IMR-90 (cell line): ENCODE data around the gene MISP3. TPM values are rescaled to one million over a fixed set of nuclear protein-coding genes. Genes with fewer than 3 reads are reported as not detected.

Source experiments
- ATAC-seq: fragments of 200-7000 bp; cut with Tn5 transposase; 2 replicates; pipeline ENCODE4 v1.9.1; 2020; ENCODE audit warnings: low read depth, mild to moderate bottlenecking, moderate library complexity
- BruUV-seq: library from RNA; stranded (reverse); fragments of 400-500 nt; replicated peaks from 2 replicates; lab custom pipeline; 2021; lab: Mats Ljungman, UMichigan
- CTCF ChIA-PET: fragments of 300-600 bp; formaldehyde crosslinking; extraction: SDS; loops from one replicate; lab custom pipeline; 2021; ENCODE audit warnings: antibody characterized with exemption; lab: Yijun Ruan, JAX
- POLR2A ChIA-PET: fragments of 300-600 bp; sonication (Branson Sonifier 250); formaldehyde crosslinking; loops from one replicate; lab custom pipeline; 2022; ENCODE audit warnings: antibody characterized with exemption; ENCODE audit not compliant: unreplicated experiment; lab: Charles Lee
- DNase-seq: peaks from one replicate; pipeline ENCODE4 v3.0.0; 2013
- H2AFZ ChIP-seq: replicated peaks from 2 replicates; pipeline ENCODE3; 2013; ENCODE audit warnings: low read length, mild to moderate bottlenecking; ENCODE audit not compliant: poor library complexity
- H2AK5ac ChIP-seq: 2 replicates; pipeline ENCODE4 v1.6.1; 2013; ENCODE audit warnings: low read depth, low read length, inconsistent platforms
- H2AK9ac ChIP-seq: replicated peaks from 2 replicates; pipeline ENCODE3; 2013; ENCODE audit warnings: mild to moderate bottlenecking, low read depth, low read length, moderate library complexity; ENCODE audit not compliant: poor library complexity
- H2BK120ac ChIP-seq: 2 replicates; pipeline ENCODE4 v1.6.1; 2013; ENCODE audit warnings: low read depth, low read length, inconsistent platforms
- H2BK15ac ChIP-seq: 3 replicates; pipeline ENCODE4 v1.6.1; 2013; ENCODE audit warnings: low read depth, low read length, inconsistent platforms
- H2BK20ac ChIP-seq: 2 replicates; pipeline ENCODE4 v1.6.1; 2013; ENCODE audit warnings: low read depth, mild to moderate bottlenecking, inconsistent platforms, low read length, moderate library complexity
- H2BK5ac ChIP-seq: 2 replicates; pipeline ENCODE4 v1.6.1; 2013; ENCODE audit warnings: mild to moderate bottlenecking, low read depth, low read length, inconsistent platforms; ENCODE audit not compliant: poor library complexity, severe bottlenecking
- H3K14ac ChIP-seq: replicated peaks from 2 replicates; pipeline ENCODE4 v1.6.1; 2013; ENCODE audit warnings: low read depth, low read length, inconsistent platforms
- H3K18ac ChIP-seq: 2 replicates; pipeline ENCODE4 v1.6.1; 2013; ENCODE audit warnings: low read depth, low read length, control low read depth
- H3K23ac ChIP-seq: 2 replicates; pipeline ENCODE4 v1.6.1; 2013; ENCODE audit warnings: low read depth, low read length, inconsistent platforms
- H3K27ac ChIP-seq: 2 replicates; pipeline ENCODE4 v1.5.1; 2013; ENCODE audit warnings: mild to moderate bottlenecking, control low read depth, low read length; ENCODE audit not compliant: insufficient read depth
- H3K27me3 ChIP-seq: 2 replicates; pipeline ENCODE4 v1.6.1; 2013; ENCODE audit warnings: low read length; ENCODE audit not compliant: control insufficient read depth, insufficient read depth
- H3K36me3 ChIP-seq: 2 replicates; pipeline ENCODE4 v1.6.1; 2013; ENCODE audit warnings: low read length, mixed read lengths; ENCODE audit not compliant: control insufficient read depth, insufficient read depth
- H3K4ac ChIP-seq: 2 replicates; pipeline ENCODE4 v1.6.1; 2013; ENCODE audit warnings: low read depth, low read length, inconsistent platforms
- H3K4me1 ChIP-seq: 2 replicates; pipeline ENCODE4 v1.6.1; 2013; ENCODE audit warnings: low read length, mixed read lengths; ENCODE audit not compliant: control insufficient read depth, insufficient read depth
- H3K4me2 ChIP-seq: 2 replicates; pipeline ENCODE4 v1.6.1; 2013; ENCODE audit warnings: low read depth, mild to moderate bottlenecking, control low read depth, low read length, moderate library complexity
- H3K4me3 ChIP-seq: 2 replicates; pipeline ENCODE4 v1.5.1; 2013; ENCODE audit warnings: low read depth, mild to moderate bottlenecking, control low read depth, low read length, moderate library complexity; ENCODE audit not compliant: insufficient read depth
- H3K56ac ChIP-seq: 2 replicates; pipeline ENCODE4 v1.6.1; 2013; ENCODE audit warnings: low read length, inconsistent platforms; ENCODE audit not compliant: insufficient read depth; ENCODE audit errors: extremely low read depth
- H3K79me1 ChIP-seq, 2 experiments: 2 replicates each; pipeline ENCODE4 v1.6.1; 2013; ENCODE audit warnings: low read length in 2 of 2, inconsistent platforms in 1 of 2, low read depth in 1 of 2
- H3K9ac ChIP-seq: 2 replicates; pipeline ENCODE4 v1.6.1; 2013; ENCODE audit warnings: low read depth, low read length, control low read depth
- H3K9me1 ChIP-seq: 2 replicates; pipeline ENCODE4 v1.6.1; 2013; ENCODE audit warnings: low read length, inconsistent platforms; ENCODE audit not compliant: insufficient read depth
- H3K9me3 ChIP-seq: 2 replicates; pipeline ENCODE4 v1.6.1; 2013; ENCODE audit warnings: low read length; ENCODE audit not compliant: control insufficient read depth, insufficient read depth
- H4K20me1 ChIP-seq: 2 replicates; pipeline ENCODE4 v1.6.1; 2013; ENCODE audit warnings: low read length, inconsistent platforms; ENCODE audit not compliant: insufficient read depth
- H4K5ac ChIP-seq: 2 replicates; pipeline ENCODE4 v1.6.1; 2013; ENCODE audit warnings: mild to moderate bottlenecking, low read depth, low read length, control low read depth
- H4K8ac ChIP-seq, 2 experiments: 2 replicates each; pipeline ENCODE4 v1.6.1; 2013; ENCODE audit warnings: low read depth in 2 of 2, low read length in 2 of 2, control low read depth in 1 of 2, inconsistent platforms in 1 of 2
- H4K91ac ChIP-seq: 2 replicates; pipeline ENCODE4 v1.6.1; 2013; ENCODE audit warnings: low read depth, low read length, inconsistent platforms; ENCODE audit not compliant: insufficient read depth
- BHLHE40 ChIP-seq: fragments of 150-350 bp; IDR thresholded peaks from 2 replicates; pipeline ENCODE4 v1.6.1; 2016; ENCODE audit warnings: mild to moderate bottlenecking, low read depth, low read length
- CEBPB ChIP-seq: IDR thresholded peaks from 2 replicates; pipeline ENCODE4 v1.6.1; 2012; ENCODE audit warnings: low read depth, low read length, improper control_type of control experiment
- CHD1 ChIP-seq: IDR thresholded peaks from 2 replicates; pipeline ENCODE4 v1.6.1; 2012; ENCODE audit warnings: low read depth, low read length, improper control_type of control experiment
- CTCF ChIP-seq: conservative IDR thresholded peaks from 2 replicates; pipeline ENCODE4 v1.5.1; 2012; ENCODE audit warnings: mild to moderate bottlenecking, low read depth, low read length, improper control_type of control experiment
- ELK1 ChIP-seq: fragments of 150-350 bp; IDR thresholded peaks from 2 replicates; pipeline ENCODE4 v1.6.1; 2016; ENCODE audit warnings: low read depth, mild to moderate bottlenecking, low read length, moderate library complexity, borderline replicate concordance
- MAFK ChIP-seq: IDR thresholded peaks from 2 replicates; pipeline ENCODE4 v1.6.1; 2012; ENCODE audit warnings: low read depth, low read length, improper control_type of control experiment
- MAZ ChIP-seq: IDR thresholded peaks from 2 replicates; pipeline ENCODE4 v1.6.1; 2012; ENCODE audit warnings: low read depth, mild to moderate bottlenecking, low read length, improper control_type of control experiment, moderate library complexity, borderline replicate concordance
- MXI1 ChIP-seq: IDR thresholded peaks from 2 replicates; pipeline ENCODE4 v1.6.1; 2012; ENCODE audit warnings: low read depth, mild to moderate bottlenecking, low read length, moderate library complexity, borderline replicate concordance
- NFE2L2 ChIP-seq: fragments of 150-350 bp; IDR thresholded peaks from 2 replicates; pipeline ENCODE4 v1.6.1; 2016; ENCODE audit warnings: low read depth, mild to moderate bottlenecking, low read length
- POLR2A ChIP-seq: IDR thresholded peaks from 2 replicates; pipeline ENCODE4 v1.6.1; 2012; ENCODE audit warnings: mild to moderate bottlenecking, low read depth, low read length
- RAD21 ChIP-seq: IDR thresholded peaks from 2 replicates; pipeline ENCODE4 v1.6.1; 2012; ENCODE audit warnings: low read length, improper control_type of control experiment
- RFX5 ChIP-seq: IDR thresholded peaks from 2 replicates; pipeline ENCODE4 v1.8.0; 2012; ENCODE audit warnings: low read depth, mild to moderate bottlenecking, low read length, moderate library complexity
- SMC3 ChIP-seq: fragments of 150-350 bp; IDR thresholded peaks from 2 replicates; pipeline ENCODE4 v1.6.1; 2016; ENCODE audit warnings: low read depth, mild to moderate bottlenecking, antibody characterized with exemption, low read length, moderate library complexity
- USF2 ChIP-seq: fragments of 150-350 bp; IDR thresholded peaks from 2 replicates; pipeline ENCODE4 v1.6.1; 2017; ENCODE audit warnings: mild to moderate bottlenecking, antibody characterized with exemption, low read length, low read depth
- WGBS, 2 experiments: methylation state at CpG; one replicate each; pipeline versions ENCODE4 v1.1.5 to v1.1.7; 2013; ENCODE audit warnings: missing lambda C conversion rate in 2 of 2; ENCODE audit not compliant: insufficient read length in 1 of 2; ENCODE audit errors: extremely low coverage in 2 of 2; 5-methylcytosine and 5-hydroxymethylcytosine counted together
- dilution Hi-C: fragments of 300-500 bp; cut with HindIII; formaldehyde crosslinking; loops from one replicate; pipeline ENCODE4 v1.14.3; 2018; ENCODE audit warnings: low sequenced_read_pairs; ENCODE audit not compliant: unreplicated experiment
- in situ Hi-C: fragments of 300-500 bp; cut with MboI; formaldehyde crosslinking; loops from 3 replicates; pipeline ENCODE4 v1.14.3; 2019; ENCODE audit warnings: low sequenced_read_pairs, inconsistent platforms, mixed read lengths
- intact Hi-C: fragments of 100-400 bp; cut with micrococcal nuclease; formaldehyde crosslinking; loops from 2 replicates; pipeline ENCODE4 v1.10.0; 2022
- polyA plus RNA-seq, 3 experiments: library from polyadenylated mRNA; depleted of rRNA; stranded (reverse); fragments of >200 nt; gene quantifications; 2 replicates each; pipeline ENCODE4 v1.2.3, GENCODE V29; 2012; ENCODE audit warnings: low replicate concordance in 1 of 3
- total RNA-seq: library from RNA; depleted of rRNA; stranded (reverse); fragments of >200 nt; gene quantifications from 2 replicates; pipeline ENCODE4 v1.2.3, GENCODE V29; 2012

The MISP3 gene
- total and polyA plus RNA-seq, 2 of the 4 experiments (the other 2 are of a cell fraction) = under 0.01 to 0.68 TPM

- ChIA-PET POLR2A (no interaction called here), CTCF (no interaction called here)
- DNase-seq = no peak
Observed at GRCh38 chr19:14093117-14093823, 20.7 kb downstream of the MISP3 start.

More at GRCh38 chr19:14093117-14093823, 20.7 kb downstream of the MISP3 start:
- no peak overlapping the region for H2BK120ac ChIP-seq
- H3K9me3 ChIP-seq = peaks cover 8% of the 10 kb centered on the region
- H3K4me2 ChIP-seq = no peak overlapping the region
- no peak overlapping the region for H3K27ac ChIP-seq
- no peak overlapping the region for H2AK5ac ChIP-seq
- H3K4ac ChIP-seq = no peak overlapping the region
- no TSS peak for BruUV-seq
- H3K14ac ChIP-seq = no peak overlapping the region
- no peak overlapping the region for H2BK20ac ChIP-seq
- dilution Hi-C loops = no loop called here
- no peak overlapping the region for H2AK9ac ChIP-seq
- WGBS, 2 experiments = 92% methylated on average over 2 of the region's 9 CpGs; no CpG with 5 or more reads in 1 of the 2 experiments
- no peak overlapping the region for H2BK15ac ChIP-seq
- H3K4me1 ChIP-seq = no peaks in the 10 kb centered on the region
- H3K36me3 ChIP-seq = peaks cover 24% of the 10 kb centered on the region
- H4K91ac ChIP-seq = no peak overlapping the region
- H3K9ac ChIP-seq = no peak overlapping the region
- no peak for ATAC-seq
- intact Hi-C loops = no loop called here
- no peaks in the 10 kb centered on the region for H3K27me3 ChIP-seq
- in situ Hi-C loops = loop anchor here (25.0 kb wide), 1 partner anchor 331 kb away; the partner anchor contains the start of genes C19orf53 and MRI1
- no peak overlapping the region for H4K8ac ChIP-seq
- peaks cover 7% of the 10 kb centered on the region for H4K20me1 ChIP-seq
- no peak overlapping the region for H3K23ac ChIP-seq
- no peak overlapping the region for H2BK5ac ChIP-seq
- no peak overlapping the region for H2AFZ ChIP-seq
- no peak overlapping the region for H4K5ac ChIP-seq
- no peak overlapping the region for H3K56ac ChIP-seq
- H3K4me3 ChIP-seq = no peak overlapping the region
- TF ChIP-seq USF2 (no peak), RFX5 (no peak), POLR2A (no peak), CEBPB (no peak), ELK1 (no peak), MAFK (no peak), SMC3 (no peak), CHD1 (no peak), BHLHE40 (no peak), CTCF (no peak), MXI1 (no peak), MAZ (no peak), RAD21 (no peak), NFE2L2 (no peak)
- no peak overlapping the region for H3K18ac ChIP-seq
- H3K9me1 ChIP-seq = peaks cover 3% of the 10 kb centered on the region; the same call in 1 of the 2 replicates
- H3K79me1 ChIP-seq = peaks cover 0 to 6% of the 10 kb centered on the region in 2 experiments; a peak in 2 of 4 replicates
